ENCODE results near the gene TRAPPC2L. TPM values are rescaled to one million over a fixed set of nuclear protein-coding genes. Genes with fewer than 3 reads are reported as not detected.

TRAPPC2L gene
- total RNA-seq, 1 experiment from 2014 or later: 101 TPM

GRCh38 chr16:88909431-88910210, 52.7 kb downstream of the TRAPPC2L start:
- TF ChIP-seq EZH2 (IDR thresholded peaks at IDR 0.05; ENCODE audit: low read depth): no peak
- TF ChIP-seq, protein P1, sequence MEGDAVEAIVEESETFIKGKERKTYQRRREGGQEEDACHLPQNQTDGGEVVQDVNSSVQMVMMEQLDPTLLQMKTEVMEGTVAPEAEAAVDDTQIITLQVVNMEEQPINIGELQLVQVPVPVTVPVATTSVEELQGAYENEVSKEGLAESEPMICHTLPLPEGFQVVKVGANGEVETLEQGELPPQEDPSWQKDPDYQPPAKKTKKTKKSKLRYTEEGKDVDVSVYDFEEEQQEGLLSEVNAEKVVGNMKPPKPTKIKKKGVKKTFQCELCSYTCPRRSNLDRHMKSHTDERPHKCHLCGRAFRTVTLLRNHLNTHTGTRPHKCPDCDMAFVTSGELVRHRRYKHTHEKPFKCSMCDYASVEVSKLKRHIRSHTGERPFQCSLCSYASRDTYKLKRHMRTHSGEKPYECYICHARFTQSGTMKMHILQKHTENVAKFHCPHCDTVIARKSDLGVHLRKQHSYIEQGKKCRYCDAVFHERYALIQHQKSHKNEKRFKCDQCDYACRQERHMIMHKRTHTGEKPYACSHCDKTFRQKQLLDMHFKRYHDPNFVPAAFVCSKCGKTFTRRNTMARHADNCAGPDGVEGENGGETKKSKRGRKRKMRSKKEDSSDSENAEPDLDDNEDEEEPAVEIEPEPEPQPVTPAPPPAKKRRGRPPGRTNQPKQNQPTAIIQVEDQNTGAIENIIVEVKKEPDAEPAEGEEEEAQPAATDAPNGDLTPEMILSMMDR (conservative IDR thresholded peaks at IDR 0.05): no peak
- Histone ChIP-seq H3K9me3 (ENCODE audit: insufficient read depth, low read depth) (no peaks in the 10 kb centered on the region), H3K9me2 (ENCODE audit: insufficient read depth) (no peaks in the 10 kb centered on the region), H3K4me1 (replicated peaks; ENCODE audit: insufficient read depth) (0 out of 2 replicates have a peak, but pooled peaks cover 5% of the 10 kb centered on the region), H2AFZ (no peak overlapping the region), H3K4me3 (no peak overlapping the region), H3K4me2 (no peak overlapping the region), H3K36me3 (ENCODE audit: low read depth) (no peaks in the 10 kb centered on the region), H3K27ac (no peak overlapping the region), H4K20me1 (ENCODE audit: insufficient read depth) (no peaks in the 10 kb centered on the region), H3K79me2 (ENCODE audit: low read depth) (no peaks in the 10 kb centered on the region), H3K27me3 (ENCODE audit: insufficient read depth, low read depth) (peaks cover 3% of the 10 kb centered on the region; the same call in 1 of the 2 replicates), H3F3A (ENCODE audit: insufficient read depth, low read depth) (no peaks in the 10 kb centered on the region)
- ChIA-PET CTCF (no interaction called here), POLR2A (ENCODE audit: unreplicated experiment) (no interaction called here)
- no TSS peak for BruUV-seq (replicated peaks)
- no peak for DNase-seq
- intact Hi-C loops (cut with micrococcal nuclease; ENCODE audit: unreplicated experiment): no loop called here

GRCh38 chr16:88910284-88911135, 53.6 kb downstream of the TRAPPC2L start:
- Histone ChIP-seq H3K27ac (no peak overlapping the region), H3K79me2 (ENCODE audit: low read depth) (no peaks in the 10 kb centered on the region), H2AFZ (no peak overlapping the region), H4K20me1 (ENCODE audit: insufficient read depth) (no peaks in the 10 kb centered on the region), H3K4me3 (no peak overlapping the region), H3K9me2 (ENCODE audit: insufficient read depth) (no peaks in the 10 kb centered on the region), H3K27me3 (ENCODE audit: insufficient read depth, low read depth) (peaks cover 3% of the 10 kb centered on the region; the same call in 1 of the 2 replicates), H3K4me2 (no peak overlapping the region), H3K4me1 (replicated peaks; ENCODE audit: insufficient read depth) (0 out of 2 replicates have a peak, but pooled peaks cover 5% of the 10 kb centered on the region), H3K9me3 (ENCODE audit: insufficient read depth, low read depth) (no peaks in the 10 kb centered on the region), H3F3A (ENCODE audit: insufficient read depth, low read depth) (no peaks in the 10 kb centered on the region), H3K36me3 (ENCODE audit: low read depth) (no peaks in the 10 kb centered on the region)
- DNase-seq: no peak
- no TSS peak for BruUV-seq (replicated peaks)
- POLR2A ChIA-PET (ENCODE audit: unreplicated experiment): no interaction called here
- CTCF ChIA-PET: no interaction called here
- no peak for TF ChIP-seq EZH2 (IDR thresholded peaks at IDR 0.05; ENCODE audit: low read depth)
- intact Hi-C loops (cut with micrococcal nuclease; ENCODE audit: unreplicated experiment): no loop called here

DNA sequence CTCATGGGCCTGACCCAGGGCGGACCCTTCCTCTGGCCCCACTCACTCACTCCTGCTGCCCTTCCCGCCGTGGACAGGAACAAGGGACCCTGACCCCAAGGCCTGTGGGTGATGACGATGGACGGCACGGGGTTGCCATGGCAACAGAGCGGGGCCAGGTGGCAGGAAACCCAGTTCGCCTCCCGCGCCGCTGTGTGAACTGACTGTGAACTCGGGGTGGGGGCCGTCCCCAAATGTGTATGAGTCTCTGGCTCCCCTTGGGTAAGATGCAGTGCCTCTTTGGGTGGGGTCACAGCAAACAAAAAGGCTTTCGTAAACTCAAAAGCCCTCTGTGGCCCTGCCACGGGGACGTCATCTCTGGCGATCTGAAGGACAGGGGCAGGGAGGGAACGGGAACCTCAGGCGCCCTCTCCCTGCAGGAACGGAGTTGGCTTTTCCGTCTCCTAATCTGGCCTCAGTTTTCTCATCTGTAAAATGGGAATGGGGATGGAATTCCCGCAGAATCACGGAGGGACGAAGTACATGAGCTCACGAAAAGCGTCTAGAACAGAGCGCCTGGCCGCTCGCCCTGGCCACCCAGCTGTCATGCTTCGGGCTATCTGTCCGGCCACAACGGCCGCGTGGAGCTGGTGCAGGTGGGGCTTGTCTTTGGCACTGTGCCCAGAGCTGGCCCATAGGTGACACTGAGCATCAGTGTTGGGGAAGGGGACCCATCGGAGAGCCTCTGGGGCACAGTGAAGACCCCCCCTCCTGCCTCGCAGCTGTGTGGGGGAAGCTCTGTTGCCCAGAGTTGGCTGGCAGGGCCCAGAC, 54.4 kb downstream of the TRAPPC2L start:
- no peak overlapping the region for H3K4me3 ChIP-seq
- ChIA-PET POLR2A (ENCODE audit: unreplicated experiment) (no interaction called here), CTCF (no interaction called here)
- no peak overlapping the region for H2AFZ ChIP-seq
- BruUV-seq (replicated peaks): no TSS peak
- no peaks in the 10 kb centered on the region for H3K36me3 ChIP-seq (ENCODE audit: low read depth)
- TF ChIP-seq EZH2 (IDR thresholded peaks at IDR 0.05; ENCODE audit: low read depth): no peak
- TF ChIP-seq, protein P1 (conservative IDR thresholded peaks at IDR 0.05): no peak
- intact Hi-C loops (cut with micrococcal nuclease; ENCODE audit: unreplicated experiment): no loop called here
- H3K27ac ChIP-seq: no peak overlapping the region
- no peaks in the 10 kb centered on the region for H3K79me2 ChIP-seq (ENCODE audit: low read depth)
- DNase-seq: no peak
- no peak overlapping the region for H3K4me2 ChIP-seq
- H3K9me2 ChIP-seq (ENCODE audit: insufficient read depth): no peaks in the 10 kb centered on the region
- H3K4me1 ChIP-seq (replicated peaks; ENCODE audit: insufficient read depth): 0 out of 2 replicates have a peak, but pooled peaks cover 5% of the 10 kb centered on the region
- peaks cover 6% of the 10 kb centered on the region; the same call in 1 of the 2 replicates for H3F3A ChIP-seq (ENCODE audit: insufficient read depth, low read depth)
- no peaks in the 10 kb centered on the region for H4K20me1 ChIP-seq (ENCODE audit: insufficient read depth)
- H3K9me3 ChIP-seq (ENCODE audit: insufficient read depth, low read depth): no peaks in the 10 kb centered on the region
- H3K27me3 ChIP-seq (ENCODE audit: insufficient read depth, low read depth): peaks cover 3% of the 10 kb centered on the region; the same call in 1 of the 2 replicates
